GM12864 (cell line): ENCODE measurements around the gene ATOH7.
A peak's percentile ranks its signal among the peaks of the same experiment; 100 is the strongest.

Source experiments
- DNase-seq: peaks from one replicate; pipeline ENCODE4 v3.0.0-alpha.2; 2011; ENCODE audit warnings: low read depth
- H3K4me3 ChIP-seq: 2 replicates; pipeline ENCODE4 v1.5.1; 2011; ENCODE audit warnings: mild to moderate bottlenecking, low read depth, low read length, control low read depth
- TF ChIP-seq, protein P1 (sequence below): IDR thresholded peaks from 2 replicates; pipeline ENCODE4 v1.5.1; 2011; ENCODE audit warnings: low read depth, mild to moderate bottlenecking, moderate library complexity, low read length, control low read depth, inconsistent platforms; ENCODE audit errors: missing control alignments

ATOH7 gene

DNA sequence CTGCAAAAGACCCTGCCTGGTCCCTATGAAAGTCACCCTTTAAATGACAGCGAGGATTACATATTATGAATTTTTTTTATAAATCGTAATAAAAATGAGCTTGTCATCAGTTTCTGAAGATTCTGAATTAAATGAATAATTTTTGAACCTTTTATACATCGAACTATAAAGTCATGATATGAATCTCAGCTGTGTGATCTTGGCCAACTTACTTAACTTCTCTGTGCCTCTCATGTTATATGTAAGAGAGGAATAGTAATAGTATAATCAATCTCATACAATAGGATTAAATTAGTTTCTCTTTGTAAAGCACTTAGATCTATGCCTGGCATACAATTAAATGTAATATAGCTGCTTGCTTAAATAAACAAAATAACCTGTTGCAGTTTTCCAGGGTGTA lies 5.3 kb upstream of the ATOH7 start:
- DNase-seq, result no peak
- TF ChIP-seq, protein P1, sequence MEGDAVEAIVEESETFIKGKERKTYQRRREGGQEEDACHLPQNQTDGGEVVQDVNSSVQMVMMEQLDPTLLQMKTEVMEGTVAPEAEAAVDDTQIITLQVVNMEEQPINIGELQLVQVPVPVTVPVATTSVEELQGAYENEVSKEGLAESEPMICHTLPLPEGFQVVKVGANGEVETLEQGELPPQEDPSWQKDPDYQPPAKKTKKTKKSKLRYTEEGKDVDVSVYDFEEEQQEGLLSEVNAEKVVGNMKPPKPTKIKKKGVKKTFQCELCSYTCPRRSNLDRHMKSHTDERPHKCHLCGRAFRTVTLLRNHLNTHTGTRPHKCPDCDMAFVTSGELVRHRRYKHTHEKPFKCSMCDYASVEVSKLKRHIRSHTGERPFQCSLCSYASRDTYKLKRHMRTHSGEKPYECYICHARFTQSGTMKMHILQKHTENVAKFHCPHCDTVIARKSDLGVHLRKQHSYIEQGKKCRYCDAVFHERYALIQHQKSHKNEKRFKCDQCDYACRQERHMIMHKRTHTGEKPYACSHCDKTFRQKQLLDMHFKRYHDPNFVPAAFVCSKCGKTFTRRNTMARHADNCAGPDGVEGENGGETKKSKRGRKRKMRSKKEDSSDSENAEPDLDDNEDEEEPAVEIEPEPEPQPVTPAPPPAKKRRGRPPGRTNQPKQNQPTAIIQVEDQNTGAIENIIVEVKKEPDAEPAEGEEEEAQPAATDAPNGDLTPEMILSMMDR, result no peak
- H3K4me3 ChIP-seq, result no peak overlapping the region

DNA sequence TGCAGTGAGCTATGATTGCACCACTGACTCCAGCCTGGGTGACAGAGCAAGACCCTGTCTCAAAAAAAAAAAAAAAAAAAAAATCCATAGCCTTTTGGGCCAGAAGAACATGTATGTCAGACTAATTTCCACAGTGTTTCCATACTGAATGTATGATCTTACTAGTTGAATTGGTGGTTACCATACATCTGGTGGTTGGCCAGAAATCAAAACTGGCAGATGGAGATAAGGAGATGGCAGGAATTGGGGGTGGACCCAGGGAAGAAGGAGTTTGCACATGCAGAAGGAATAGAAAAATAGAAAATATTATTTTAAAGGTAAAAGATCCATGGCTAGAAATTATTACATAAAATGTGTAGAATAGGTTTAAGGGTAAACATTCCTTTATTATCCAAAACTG lies 3.7 kb upstream of the ATOH7 start:
- no peak for DNase-seq

DNA sequence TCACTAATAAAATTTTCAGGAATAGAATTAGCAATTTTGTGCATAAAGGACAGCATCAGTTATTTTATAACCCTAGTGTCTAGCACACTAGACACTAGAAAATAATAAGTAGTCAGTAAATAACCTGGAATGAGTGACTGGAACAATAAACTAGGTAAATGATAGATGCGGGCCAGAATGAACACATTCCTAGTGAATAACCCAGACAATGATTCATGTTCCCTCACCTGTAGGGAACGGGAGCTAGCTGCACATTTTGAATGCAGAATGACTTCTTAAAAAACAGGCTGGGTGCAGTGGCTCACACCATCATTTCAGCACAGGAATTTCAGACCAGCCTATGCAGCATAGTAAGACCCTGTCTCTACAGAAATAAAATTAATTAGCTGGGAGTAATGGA lies 3.2 kb upstream of the ATOH7 start:
- DNase-seq, result no peak
- TF ChIP-seq, protein P1, result no peak
- H3K4me3 ChIP-seq, result no peak overlapping the region

More for the DNA sequence above, 3.7 kb upstream of the ATOH7 start:
- TF ChIP-seq, protein P1, result no peak
- H3K4me3 ChIP-seq, result no peak overlapping the region

DNA sequence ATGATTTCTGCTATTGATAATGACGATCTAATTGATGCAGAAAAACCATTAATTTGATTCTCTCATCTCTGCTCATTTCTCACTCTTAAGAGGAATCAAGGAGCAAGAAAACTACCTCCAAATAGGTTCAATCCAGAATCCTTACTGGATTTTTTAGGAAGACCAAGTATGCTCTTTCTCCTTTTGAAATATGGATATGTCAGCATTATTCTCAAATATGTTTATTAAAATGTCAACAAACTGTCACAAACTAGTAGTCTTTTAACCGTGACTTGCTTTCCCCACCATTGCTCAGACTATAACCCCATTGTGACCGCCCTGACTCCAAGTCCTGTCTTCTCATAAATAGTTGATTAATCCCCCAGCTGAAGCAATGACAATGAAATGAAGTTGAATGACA lies 1.1 kb upstream of the ATOH7 start:
- no peak for DNase-seq
- TF ChIP-seq, protein P1, result no peak

DNA sequence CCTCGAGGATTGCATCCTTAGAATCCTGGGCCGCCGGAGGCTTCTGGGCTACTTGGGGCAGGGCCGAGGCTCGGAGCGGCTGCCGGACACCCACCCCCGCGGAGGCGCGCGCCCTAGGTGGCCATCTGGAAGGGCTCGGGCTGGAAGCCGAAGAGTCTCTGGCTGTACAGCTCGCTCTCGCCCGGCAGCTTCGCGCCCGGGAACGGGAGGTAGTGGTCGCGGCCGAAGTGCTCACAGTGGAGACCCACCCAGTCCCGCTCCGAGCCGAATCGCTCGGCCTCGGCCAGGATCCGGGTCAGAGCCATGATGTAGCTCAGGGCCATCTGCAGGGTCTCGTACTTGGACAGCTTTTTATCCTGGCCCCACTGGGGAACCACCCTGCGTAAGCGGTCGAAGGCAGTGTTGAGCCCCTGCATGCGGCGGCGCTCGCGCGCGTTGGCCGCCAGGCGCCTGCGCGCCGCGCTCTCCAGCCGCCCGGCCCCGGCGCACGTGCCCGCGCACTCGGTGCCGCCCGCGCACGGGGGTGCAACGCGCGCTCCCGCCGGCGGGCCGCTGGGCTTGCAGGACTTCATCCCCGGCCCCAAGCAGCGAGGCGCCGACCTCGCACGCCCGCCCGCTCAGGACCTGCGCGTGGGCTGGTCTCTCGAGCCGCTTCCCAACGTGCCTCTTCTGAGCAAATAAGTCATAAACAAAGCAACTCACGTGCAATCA lies 652 bp downstream of the ATOH7 start:
- H3K4me3 ChIP-seq, result peak overlapping the region; percentile 52
- no peak for DNase-seq
- TF ChIP-seq, protein P1, result no peak

More for the DNA sequence above, 1.1 kb upstream of the ATOH7 start:
- no peak overlapping the region for H3K4me3 ChIP-seq

DNA sequence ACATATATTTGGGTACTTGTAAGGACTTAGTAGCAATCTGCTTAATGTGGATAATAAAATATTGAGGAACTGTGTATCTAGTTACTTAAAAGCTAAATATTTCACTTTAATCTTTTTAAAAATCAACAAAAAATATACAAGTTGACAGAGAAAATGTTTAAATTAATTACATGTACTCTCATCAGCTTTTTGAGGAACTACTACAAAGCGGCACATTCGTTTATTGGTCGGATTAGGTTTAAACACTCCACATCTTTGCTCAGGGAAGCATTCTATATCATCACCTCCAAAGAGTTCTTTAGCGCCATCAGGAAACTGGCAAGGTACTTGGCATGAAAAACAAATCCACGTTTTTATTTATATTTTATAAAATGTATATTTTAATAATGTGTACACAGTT lies 1.6 kb downstream of the ATOH7 start:
- TF ChIP-seq, protein P1, result no peak
- H3K4me3 ChIP-seq, result no peak overlapping the region
- no peak for DNase-seq

DNA sequence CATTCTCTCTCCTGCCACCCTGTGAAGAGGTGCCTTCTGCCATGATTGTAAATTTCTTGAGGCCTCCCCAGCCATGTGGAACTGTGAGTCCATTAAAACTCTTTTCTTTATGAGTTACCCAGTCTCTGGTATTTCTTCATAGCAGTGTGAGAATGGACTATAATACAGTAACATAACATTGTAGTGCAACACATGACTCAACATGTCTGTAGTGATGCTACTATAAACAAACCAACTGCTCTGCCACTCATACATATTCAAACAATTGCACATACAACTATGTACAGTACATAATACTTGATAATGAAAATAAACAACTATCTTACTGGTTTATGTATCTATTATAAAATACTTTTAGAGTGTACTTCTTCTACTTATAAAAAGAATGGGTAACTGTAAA lies 7.1 kb downstream of the ATOH7 start:
- no peak for DNase-seq
- no peak overlapping the region for H3K4me3 ChIP-seq
- TF ChIP-seq, protein P1, result no peak
